ENCODE results near the gene TMEM41A.
"Not testable (repeated sequence)": the region's sequence is repeated elsewhere in the genome, so short reads cannot be mapped to it uniquely, and the experiment has no call there.

The TMEM41A gene

DNA sequence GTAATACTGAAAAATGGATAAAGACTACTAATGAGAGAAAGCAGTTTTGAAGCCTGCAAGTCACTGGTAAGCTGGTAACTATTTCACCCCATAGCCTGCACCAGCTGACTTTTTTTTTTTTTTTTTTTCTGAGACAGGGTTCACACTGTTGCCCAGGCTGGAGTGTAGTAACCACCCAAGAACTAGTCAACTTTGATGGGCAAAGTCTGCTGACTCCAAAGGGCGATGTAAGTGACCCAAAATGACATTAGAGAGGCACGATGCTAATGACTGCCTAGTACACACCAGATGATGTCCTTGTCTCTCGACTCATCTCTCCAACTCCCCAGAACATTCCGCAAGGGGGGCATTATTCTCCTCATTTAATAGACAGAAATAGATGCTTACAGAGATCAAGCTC is 12.9 kb upstream of the TMEM41A start:
- H3K4me3 Mint-ChIP-seq, result no peak overlapping the region
- H3K9me3 Mint-ChIP-seq, result no peaks in the 10 kb centered on the region
- H3K4me1 Mint-ChIP-seq, result no peaks in the 10 kb centered on the region
- ATAC-seq (replicated peaks) (no peak), DNase-seq (no peak)
- no peak overlapping the region for H3K27ac Mint-ChIP-seq
- H3K36me3 Mint-ChIP-seq, result no peaks in the 10 kb centered on the region
- H3K27me3 Mint-ChIP-seq, result peaks cover 9 to 15% of the 10 kb centered on the region in 2 donors

GRCh38 chr3:185508335-185508991 is 9.6 kb upstream of the TMEM41A start:
- no peaks in the 10 kb centered on the region for H3K4me1 Mint-ChIP-seq
- no peak for ATAC-seq (replicated peaks)

GRCh38 chr3:185507883-185508282 is 9.0 kb upstream of the TMEM41A start:
- peaks cover 11 to 16% of the 10 kb centered on the region in 2 donors for H3K27me3 Mint-ChIP-seq
- H3K4me1 Mint-ChIP-seq, result no peaks in the 10 kb centered on the region
- no peak overlapping the region for H3K27ac Mint-ChIP-seq
- H3K36me3 Mint-ChIP-seq, result no peaks in the 10 kb centered on the region
- peaks cover 0 to 5% of the 10 kb centered on the region in 2 donors for H3K9me3 Mint-ChIP-seq
- DNase-seq (no peak), ATAC-seq (replicated peaks) (no peak)
- no peak overlapping the region for H3K4me3 Mint-ChIP-seq

More at GRCh38 chr3:185508335-185508991, 9.6 kb upstream of the TMEM41A start:
- Mint-ChIP-seq H3K27me3 (peaks cover 11 to 14% of the 10 kb centered on the region in 2 donors), H3K9me3 (peaks cover 0 to 5% of the 10 kb centered on the region in 2 donors), H3K4me3 (no peak overlapping the region), H3K36me3 (no peaks in the 10 kb centered on the region), H3K27ac (no peak overlapping the region)
- DNase-seq, result no peak

- Mint-ChIP-seq H3K27me3 (peaks cover 11 to 20% of the 10 kb centered on the region in 2 donors), H3K4me3 (no peak overlapping the region), H3K4me1 (no peaks in the 10 kb centered on the region), H3K9me3 (peaks cover 0 to 5% of the 10 kb centered on the region in 2 donors), H3K36me3 (no peaks in the 10 kb centered on the region), H3K27ac (no peak overlapping the region)
- no peak for ATAC-seq (replicated peaks)
- DNase-seq, result no peak
These were observed 5.8 kb upstream of the TMEM41A start for GRCh38 chr3:185504636-185505035.

DNA sequence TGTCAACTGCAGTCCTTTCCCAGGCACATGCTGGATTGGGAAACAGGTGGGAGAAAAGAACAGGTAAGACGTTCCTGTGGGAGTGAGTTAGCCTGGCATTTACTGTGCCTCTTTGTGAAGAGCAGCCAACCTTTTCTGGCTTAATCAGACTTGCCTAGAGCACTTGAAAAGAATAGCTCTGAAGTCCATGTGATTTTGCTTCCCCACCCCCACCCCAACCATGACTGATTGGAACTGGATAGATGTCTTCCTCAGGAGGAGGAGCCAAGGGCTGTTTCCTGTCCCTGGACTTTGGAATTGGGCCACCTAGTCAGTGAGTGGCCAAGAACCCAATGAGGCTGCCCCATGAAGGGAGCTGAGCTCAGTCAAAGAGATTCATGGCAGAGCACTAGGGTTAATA is 4.7 kb upstream of the TMEM41A start:
- ATAC-seq (replicated peaks) (no peak), DNase-seq (no peak)
- Mint-ChIP-seq H3K9me3 (peaks cover 0 to 5% of the 10 kb centered on the region in 2 donors), H3K36me3 (no peaks in the 10 kb centered on the region), H3K4me1 (no peaks in the 10 kb centered on the region), H3K27me3 (peaks cover 11 to 20% of the 10 kb centered on the region in 2 donors), H3K27ac (no peak overlapping the region), H3K4me3 (no peak overlapping the region)

- Mint-ChIP-seq H3K4me3 (no peak overlapping the region), H3K27ac (no peak overlapping the region), H3K36me3 (peaks cover 0 to 3% of the 10 kb centered on the region in 2 donors), H3K9me3 (peaks cover 0 to 5% of the 10 kb centered on the region in 2 donors), H3K4me1 (no peaks in the 10 kb centered on the region), H3K27me3 (peaks cover 10 to 20% of the 10 kb centered on the region in 2 donors)
- DNase-seq (no peak), ATAC-seq (replicated peaks) (no peak)
These were observed 4.2 kb upstream of the TMEM41A start for GRCh38 chr3:185502987-185503386.

DNA sequence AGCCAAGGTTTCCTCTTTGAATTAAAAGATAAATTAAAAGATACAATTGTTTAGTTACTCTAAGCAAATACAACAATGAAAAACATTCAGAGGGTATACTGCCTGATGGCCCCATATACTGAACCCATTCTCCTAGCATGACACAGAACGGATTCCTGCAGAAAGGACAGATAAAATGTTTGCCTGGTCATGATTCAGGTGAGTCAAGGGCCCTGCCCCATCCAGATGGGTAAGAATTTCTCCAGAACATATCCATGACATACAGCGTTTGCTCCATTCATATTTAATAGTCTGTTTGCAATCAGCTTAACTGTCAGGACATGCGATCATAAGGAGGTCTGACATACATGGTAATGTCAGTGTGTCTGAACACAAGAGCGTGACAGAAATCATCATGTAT is 8.6 kb downstream of the TMEM41A start:
- Mint-ChIP-seq H3K9me3 (no peaks in the 10 kb centered on the region), H3K27ac (no peak overlapping the region), H3K36me3 (peaks cover 41 to 66% of the 10 kb centered on the region in 2 donors), H3K27me3 (no peaks in the 10 kb centered on the region), H3K4me1 (peaks cover 0 to 5% of the 10 kb centered on the region in 2 donors), H3K4me3 (no peak overlapping the region)
- DNase-seq (no peak), ATAC-seq (replicated peaks) (no peak)

DNA sequence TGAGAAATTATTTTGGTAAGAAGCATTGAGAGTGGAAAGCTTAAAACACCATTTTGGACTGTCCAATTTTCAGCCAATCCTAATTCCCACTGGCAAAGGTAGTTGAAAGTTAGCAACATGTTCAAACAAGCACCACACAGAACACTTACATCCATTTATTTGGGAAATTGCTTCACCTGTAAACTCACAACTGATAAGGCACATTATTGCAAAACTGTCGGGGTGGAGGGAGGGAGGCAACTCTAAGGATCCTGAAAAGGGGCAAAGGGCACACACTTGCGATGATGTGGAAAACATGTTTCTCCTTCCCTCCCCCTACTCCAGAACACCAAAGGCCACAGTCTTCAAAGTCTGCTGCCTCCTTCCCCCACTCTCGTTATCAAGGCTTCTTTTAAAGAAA is 9.4 kb downstream of the TMEM41A start:
- ATAC-seq (replicated peaks), result no peak
- Mint-ChIP-seq H3K4me1 (peaks cover 0 to 2% of the 10 kb centered on the region in 2 donors), H3K4me3 (no peak overlapping the region), H3K27ac (no peak overlapping the region), H3K9me3 (no peaks in the 10 kb centered on the region), H3K27me3 (no peaks in the 10 kb centered on the region), H3K36me3 (peaks cover 37 to 63% of the 10 kb centered on the region in 2 donors)
- no peak for DNase-seq

DNA sequence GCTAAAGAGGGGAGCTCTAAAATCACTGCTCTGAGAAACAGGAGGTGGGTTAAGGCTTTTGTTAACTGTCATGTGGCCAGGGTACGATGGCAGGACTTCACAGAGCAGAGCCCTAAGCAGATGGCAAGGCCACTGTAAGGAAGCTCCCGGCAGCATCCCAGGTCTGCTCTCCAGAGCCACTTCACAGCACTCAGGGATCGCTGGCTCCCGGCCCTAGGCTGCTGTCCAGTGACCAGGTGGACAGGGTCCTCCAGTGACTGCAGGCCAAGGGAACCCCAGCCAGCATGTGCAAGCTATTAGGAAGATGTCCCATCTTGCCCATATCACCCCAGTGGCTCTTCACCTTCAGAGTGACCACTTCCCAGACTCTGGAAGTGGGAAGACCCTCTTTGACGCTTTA is 10.4 kb downstream of the TMEM41A start:
- DNase-seq (no peak), ATAC-seq (replicated peaks) (no peak)
- H3K9me3 Mint-ChIP-seq, result no peaks in the 10 kb centered on the region
- H3K27me3 Mint-ChIP-seq, result no peaks in the 10 kb centered on the region
- H3K4me1 Mint-ChIP-seq, result no peaks in the 10 kb centered on the region
- H3K36me3 Mint-ChIP-seq, result peaks cover 28 to 54% of the 10 kb centered on the region in 2 donors
- no peak overlapping the region for H3K27ac Mint-ChIP-seq
- no peak overlapping the region for H3K4me3 Mint-ChIP-seq

DNA sequence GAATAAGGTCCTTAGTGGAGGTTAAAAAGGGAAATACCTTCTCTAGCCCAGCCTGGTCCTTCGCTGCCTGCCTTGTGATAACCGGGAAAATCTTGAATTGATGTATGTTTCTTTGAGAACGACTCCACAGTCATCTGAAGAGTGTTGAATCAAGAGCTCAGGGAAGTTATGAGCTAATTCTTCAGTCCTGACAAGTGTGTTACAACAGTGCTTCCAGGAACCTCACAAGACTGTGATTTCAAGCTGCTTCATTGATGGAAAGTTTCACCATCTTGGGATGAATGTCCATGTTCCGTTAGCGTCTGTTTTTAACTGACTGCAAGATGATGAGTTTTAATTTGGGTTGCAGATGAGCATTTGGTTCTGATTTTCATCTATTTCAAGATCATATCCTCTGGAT is 12.4 kb downstream of the TMEM41A start:
- Mint-ChIP-seq H3K36me3 (peaks cover 37 to 63% of the 10 kb centered on the region in 2 donors), H3K27ac (no peak overlapping the region), H3K9me3 (peaks cover 0 to 1% of the 10 kb centered on the region in 2 donors), H3K4me1 (peaks cover 0 to 3% of the 10 kb centered on the region in 2 donors), H3K4me3 (no peak overlapping the region), H3K27me3 (no peaks in the 10 kb centered on the region)
- ATAC-seq (replicated peaks) (no peak), DNase-seq (no peak)

- no peaks in the 10 kb centered on the region for H3K27me3 Mint-ChIP-seq
- no peak overlapping the region for H3K27ac Mint-ChIP-seq
- peaks cover 0 to 3% of the 10 kb centered on the region in 2 donors for H3K4me1 Mint-ChIP-seq
- ATAC-seq (replicated peaks), result no peak
- DNase-seq, result no peak
- peaks cover 5 to 6% of the 10 kb centered on the region in 2 donors for H3K9me3 Mint-ChIP-seq
- peaks cover 48 to 66% of the 10 kb centered on the region in 2 donors for H3K36me3 Mint-ChIP-seq
- H3K4me3 Mint-ChIP-seq, result no peak overlapping the region
These were observed 14.5 kb downstream of the TMEM41A start for GRCh38 chr3:185484296-185484695.

GRCh38 chr3:185479373-185479945 is 19.4 kb downstream of the TMEM41A start:
- Mint-ChIP-seq H3K27ac (no peak overlapping the region), H3K27me3 (no peaks in the 10 kb centered on the region), H3K4me3 (no peak overlapping the region), H3K9me3 (peaks cover 5 to 6% of the 10 kb centered on the region in 2 donors), H3K36me3 (peaks cover 43 to 65% of the 10 kb centered on the region in 2 donors), H3K4me1 (peaks cover 0 to 3% of the 10 kb centered on the region in 2 donors)
- ATAC-seq (replicated peaks) (no peak), DNase-seq (no peak)

DNA sequence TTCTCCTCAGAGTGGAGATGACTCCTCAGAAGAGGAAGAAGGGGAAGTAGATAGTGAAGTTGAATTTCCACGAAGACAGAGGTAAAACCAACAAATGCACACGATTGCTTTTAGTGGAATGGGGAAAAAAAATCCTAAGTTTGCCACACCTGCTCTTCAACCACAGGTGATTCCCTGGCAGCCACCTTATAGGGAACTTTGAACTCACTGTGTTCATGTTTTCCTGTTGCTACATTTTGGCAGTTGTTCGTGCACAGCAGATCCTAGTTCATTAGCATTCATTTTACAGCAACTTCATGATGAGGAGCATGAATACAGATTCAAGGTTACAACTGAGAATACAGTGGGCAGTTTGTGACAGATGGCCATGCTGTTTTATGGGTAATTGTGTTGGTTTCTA is 21.5 kb downstream of the TMEM41A start:
- Mint-ChIP-seq H3K9me3 (peaks cover 5% of the 10 kb centered on the region in 2 donors), H3K4me1 (no peaks in the 10 kb centered on the region), H3K4me3 (no peak overlapping the region), H3K27ac (no peak overlapping the region), H3K36me3 (peaks cover 46 to 72% of the 10 kb centered on the region in 2 donors), H3K27me3 (no peaks in the 10 kb centered on the region)
- DNase-seq (no peak), ATAC-seq (replicated peaks) (no peak)

- H3K27me3 Mint-ChIP-seq; H3K4me1 Mint-ChIP-seq; H3K9me3 Mint-ChIP-seq; ATAC-seq (replicated peaks); H3K4me3 Mint-ChIP-seq; DNase-seq; H3K27ac Mint-ChIP-seq: not testable (repeated sequence)
- H3K36me3 Mint-ChIP-seq, result peaks cover 32 to 58% of the 10 kb centered on the region in 2 donors
These were observed 23.9 kb downstream of the TMEM41A start for GRCh38 chr3:185474922-185475321.

- Mint-ChIP-seq H3K4me3 (no peak overlapping the region), H3K27me3 (no peaks in the 10 kb centered on the region), H3K27ac (no peak overlapping the region), H3K36me3 (peaks cover 24 to 45% of the 10 kb centered on the region in 2 donors), H3K9me3 (no peaks in the 10 kb centered on the region), H3K4me1 (no peaks in the 10 kb centered on the region)
- no peak for ATAC-seq (replicated peaks)
- no peak for DNase-seq
These were observed 25.5 kb downstream of the TMEM41A start for GRCh38 chr3:185473290-185473815.
